ENCODE measurements around the gene TMED8.

Gene TMED8

DNA sequence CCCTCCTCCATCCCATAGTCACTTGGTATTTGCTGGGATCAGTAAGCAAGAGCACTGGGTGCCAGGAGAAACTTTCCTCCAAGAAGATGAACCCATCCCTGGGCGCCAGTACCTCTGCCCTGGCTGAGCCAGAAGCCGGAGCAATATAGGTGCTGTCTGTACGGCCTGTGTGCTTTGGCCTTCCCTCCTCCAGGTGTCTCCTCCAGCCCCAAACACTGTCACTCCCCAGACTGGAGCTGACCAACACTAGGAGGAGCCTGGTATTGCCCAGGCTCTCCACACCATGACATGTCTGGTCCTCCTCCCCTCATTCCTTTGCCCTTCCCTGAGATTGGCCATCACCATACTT, 51.2 kb downstream of the TMED8 start:
- ChIA-PET CTCF (interaction anchor here (2.9 to 3.1 kb wide), 2 partner anchors 10 kb away, joined by 10 to 21 read pairs; no protein-coding TSS in a partner anchor), POLR2A (no interaction called here)
- no peak for TF ChIP-seq CTCF (IDR thresholded peaks at IDR 0.05; ENCODE audit: control extremely low read depth, extremely low read depth, low read depth, missing control alignments)
- DNase-seq (ENCODE audit: extremely low spot score): no peak

GRCh38 chr14:77324816-77325745, 51.8 kb downstream of the TMED8 start:
- DNase-seq (ENCODE audit: extremely low spot score): no peak
- ChIA-PET POLR2A (no interaction called here), CTCF (interaction anchor here (0.9 to 3.1 kb wide), 4 partner anchors 9 to 18 kb away, joined by 3 to 21 read pairs (median 7); no protein-coding TSS in a partner anchor)
- TF ChIP-seq CTCF (IDR thresholded peaks at IDR 0.05; ENCODE audit: control extremely low read depth, extremely low read depth, low read depth, missing control alignments): no peak

GRCh38 chr14:77324289-77324688, 52.6 kb downstream of the TMED8 start:
- CTCF ChIA-PET: interaction anchor here (0.9 to 2.9 kb wide), 3 partner anchors 8 to 19 kb away, joined by 3 to 21 read pairs (median 4); no protein-coding TSS in a partner anchor
- TF ChIP-seq CTCF (IDR thresholded peaks at IDR 0.05; ENCODE audit: control extremely low read depth, extremely low read depth, low read depth, missing control alignments): no peak
- POLR2A ChIA-PET: no interaction called here
- DNase-seq (ENCODE audit: extremely low spot score): no peak

GRCh38 chr14:77323571-77323970, 53.3 kb downstream of the TMED8 start:
- POLR2A ChIA-PET: no interaction called here
- no peak for DNase-seq (ENCODE audit: extremely low spot score)
- no peak for TF ChIP-seq CTCF (IDR thresholded peaks at IDR 0.05; ENCODE audit: control extremely low read depth, extremely low read depth, low read depth, missing control alignments)
- CTCF ChIA-PET: interaction anchor here (1.2 to 1.5 kb wide), 2 partner anchors 14 to 20 kb away, joined by 4 to 6 read pairs; no protein-coding TSS in a partner anchor

- POLR2A ChIA-PET: no interaction called here
- CTCF ChIA-PET: interaction anchor here (1.0 to 1.5 kb wide), 2 partner anchors 14 to 136 kb away, joined by 4 to 6 read pairs; no protein-coding TSS in a partner anchor
- no peak for DNase-seq (ENCODE audit: extremely low spot score)
- no peak for TF ChIP-seq CTCF (IDR thresholded peaks at IDR 0.05; ENCODE audit: control extremely low read depth, extremely low read depth, low read depth, missing control alignments)
Observed at GRCh38 chr14:77322951-77323350, 53.9 kb downstream of the TMED8 start.

GRCh38 chr14:77322250-77322902, 54.5 kb downstream of the TMED8 start:
- DNase-seq (ENCODE audit: extremely low spot score): no peak
- no peak for TF ChIP-seq CTCF (IDR thresholded peaks at IDR 0.05; ENCODE audit: control extremely low read depth, extremely low read depth, low read depth, missing control alignments)
- ChIA-PET POLR2A (interaction anchor here (1.5 kb wide), 1 partner anchor 136 kb away, joined by 5 read pairs; the partner anchor contains the start of genes AHSA1 and VIPAS39), CTCF (interaction anchor here (1.0 to 1.5 kb wide), 3 partner anchors 15 to 229 kb away, joined by 3 to 6 read pairs (median 4); no protein-coding TSS in a partner anchor)
